IPS DF 6.9 (cell line): Measurements from ENCODE around the gene TRABD.

Experiments used
- DNase-seq: peaks from one replicate; pipeline ENCODE4 v3.0.0-alpha.2; 2013; ENCODE audit warnings: low read depth, low spot score
- H3K27ac ChIP-seq: one replicate; pipeline ENCODE4 v1.5.1; 2013; ENCODE audit warnings: low read length, control low read depth
- H3K27me3 ChIP-seq: 2 replicates; pipeline ENCODE4 v1.6.1; 2013; ENCODE audit warnings: mild to moderate bottlenecking, low read length; ENCODE audit not compliant: control insufficient read depth, insufficient read depth
- H3K36me3 ChIP-seq: 2 replicates; pipeline ENCODE4 v1.6.1; 2013; ENCODE audit warnings: low read length; ENCODE audit not compliant: control insufficient read depth, insufficient read depth
- H3K4me1 ChIP-seq: 2 replicates; pipeline ENCODE4 v1.6.1; 2013; ENCODE audit warnings: low read length; ENCODE audit not compliant: control insufficient read depth, insufficient read depth
- H3K4me3 ChIP-seq: 2 replicates; pipeline ENCODE4 v1.5.1; 2013; ENCODE audit warnings: mild to moderate bottlenecking, low read length
- H3K9me3 ChIP-seq: 2 replicates; pipeline ENCODE4 v1.6.1; 2013; ENCODE audit warnings: low read length, inconsistent platforms; ENCODE audit not compliant: control insufficient read depth, insufficient read depth
- WGBS: extraction: QIAGEN DNeasy Blood & Tissue Kit; methylation state at CpG from one replicate; pipeline ENCODE4 v1.1.7; 2013; ENCODE audit warnings: mixed read lengths, missing lambda C conversion rate; ENCODE audit not compliant: insufficient read length, insufficient coverage; 5-methylcytosine and 5-hydroxymethylcytosine counted together

Gene TRABD

GRCh38 chr22:50190941-50191741, 5.4 kb downstream of the TRABD start:
- Histone ChIP-seq H3K4me3 (no peak overlapping the region), H3K27ac (no peak overlapping the region), H3K4me1 (peaks cover 4% of the 10 kb centered on the region; the same call in 1 of the 2 replicates), H3K36me3 (peaks cover 18% of the 10 kb centered on the region), H3K9me3 (no peaks in the 10 kb centered on the region), H3K27me3 (no peaks in the 10 kb centered on the region)
- WGBS = no CpG with 5 or more reads among the region's 18 CpGs
- no peak for DNase-seq

DNA sequence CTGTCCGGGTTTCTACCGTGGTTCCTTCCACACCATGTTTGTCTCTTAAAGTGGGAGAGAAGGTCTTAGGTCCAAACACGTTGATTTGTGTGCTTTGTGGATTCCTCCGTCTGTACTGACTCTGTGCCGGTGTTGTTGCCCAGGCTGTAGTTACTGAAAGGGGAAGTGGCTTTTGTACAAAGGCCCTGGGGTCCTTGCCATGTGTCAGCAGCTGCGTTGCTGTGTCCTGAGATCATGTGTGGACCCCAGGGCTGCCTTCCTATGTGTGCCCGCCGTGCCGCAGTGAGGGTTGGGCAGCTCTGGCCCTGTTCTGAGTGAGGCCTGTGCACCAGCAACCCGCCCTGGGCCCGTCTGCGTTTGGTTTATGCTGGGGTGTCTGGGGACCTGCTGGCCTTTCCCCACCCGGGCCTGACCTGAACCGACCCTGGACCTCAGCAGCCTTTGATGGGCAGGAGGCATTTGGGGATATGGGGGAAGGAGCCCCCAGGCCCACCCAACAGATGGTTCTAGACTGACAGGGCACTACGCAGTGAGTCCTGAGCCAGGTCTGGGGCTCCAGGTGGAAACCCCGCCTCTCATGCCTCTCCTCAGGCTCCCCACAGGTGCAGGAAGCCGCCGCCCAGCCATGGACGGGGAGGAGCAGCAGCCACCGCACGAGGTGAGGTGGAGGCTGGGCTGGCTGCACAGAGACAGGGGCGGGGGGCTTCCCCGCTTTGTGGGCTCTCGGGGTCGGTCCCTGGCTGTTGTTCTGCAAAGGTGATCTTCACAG, 6.9 kb downstream of the TRABD start:
- no peak for DNase-seq

DNA sequence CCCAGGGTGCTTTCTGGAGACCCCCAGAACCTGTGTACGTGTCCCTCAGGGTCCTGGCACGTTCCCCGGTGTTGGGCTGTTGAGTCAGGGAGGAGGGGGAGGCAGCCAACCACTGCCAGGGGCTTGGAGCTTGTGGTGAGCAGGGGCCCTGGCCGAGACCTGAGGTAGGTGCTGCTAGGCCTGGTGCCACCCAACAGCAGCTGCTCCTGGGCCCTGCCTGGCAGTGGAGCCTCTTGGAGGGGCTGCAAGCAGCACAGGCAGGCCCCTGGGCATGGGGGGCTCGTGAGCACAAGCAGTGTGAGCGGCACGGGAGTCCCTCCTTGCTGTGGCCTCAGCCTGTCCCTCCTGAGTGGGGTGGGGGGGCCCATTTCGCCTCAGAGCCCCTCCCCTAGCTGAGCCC, 7.9 kb downstream of the TRABD start:
- no peak for DNase-seq
- H3K27ac ChIP-seq = no peak overlapping the region
- H3K4me1 ChIP-seq = peaks cover 4% of the 10 kb centered on the region; the same call in 1 of the 2 replicates
- H3K36me3 ChIP-seq = peaks cover 27% of the 10 kb centered on the region
- WGBS = no CpG with 5 or more reads among the region's 8 CpGs
- no peaks in the 10 kb centered on the region for H3K27me3 ChIP-seq
- no peaks in the 10 kb centered on the region for H3K9me3 ChIP-seq
- H3K4me3 ChIP-seq = no peak overlapping the region

More for the DNA sequence above, 6.9 kb downstream of the TRABD start:
- Histone ChIP-seq H3K27me3 (no peaks in the 10 kb centered on the region), H3K4me1 (peaks cover 4% of the 10 kb centered on the region; the same call in 1 of the 2 replicates), H3K36me3 (peaks cover 23% of the 10 kb centered on the region), H3K4me3 (no peak overlapping the region), H3K9me3 (no peaks in the 10 kb centered on the region), H3K27ac (no peak overlapping the region)
- no CpG with 5 or more reads among the region's 25 CpGs for WGBS

DNA sequence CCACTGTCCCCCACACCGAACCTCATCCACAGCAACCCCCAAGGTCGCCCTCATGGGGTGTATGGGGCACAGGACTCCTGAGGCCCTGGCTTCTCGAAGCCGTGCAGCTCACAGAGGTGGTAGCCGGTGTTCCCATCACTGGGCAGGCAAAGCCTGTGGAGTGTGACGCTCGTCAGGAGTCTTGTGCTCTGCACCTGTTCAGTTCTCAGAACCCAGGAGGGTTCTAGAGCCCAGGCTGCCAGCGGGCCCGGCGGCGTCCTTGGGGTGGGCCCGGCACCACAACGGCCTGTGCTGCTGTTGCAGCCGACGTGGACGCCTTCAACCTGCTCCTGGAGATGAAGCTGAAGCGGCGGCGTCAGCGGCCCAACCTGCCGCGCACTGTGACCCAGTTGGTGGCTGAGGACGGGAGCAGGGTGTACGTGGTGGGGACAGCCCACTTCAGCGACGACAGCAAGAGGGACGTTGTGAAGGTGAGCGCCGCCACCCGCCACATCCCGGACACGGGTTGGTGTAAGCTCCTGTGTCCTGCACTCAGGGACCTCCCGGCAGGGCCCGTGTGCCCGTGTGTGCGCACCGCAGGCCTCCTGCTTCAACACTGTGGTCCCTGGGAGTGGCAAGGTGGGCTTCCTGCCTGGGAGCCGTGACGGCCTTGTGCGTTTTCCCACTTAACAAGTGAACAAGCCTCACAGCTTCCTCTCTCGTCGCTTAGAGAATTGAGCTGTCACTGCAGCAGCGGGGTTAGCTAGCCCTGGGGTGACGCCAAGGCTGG, 8.5 kb downstream of the TRABD start:
- no peak overlapping the region for H3K4me3 ChIP-seq
- no CpG with 5 or more reads among the region's 44 CpGs for WGBS
- peaks cover 4% of the 10 kb centered on the region; the same call in 1 of the 2 replicates for H3K4me1 ChIP-seq

DNA sequence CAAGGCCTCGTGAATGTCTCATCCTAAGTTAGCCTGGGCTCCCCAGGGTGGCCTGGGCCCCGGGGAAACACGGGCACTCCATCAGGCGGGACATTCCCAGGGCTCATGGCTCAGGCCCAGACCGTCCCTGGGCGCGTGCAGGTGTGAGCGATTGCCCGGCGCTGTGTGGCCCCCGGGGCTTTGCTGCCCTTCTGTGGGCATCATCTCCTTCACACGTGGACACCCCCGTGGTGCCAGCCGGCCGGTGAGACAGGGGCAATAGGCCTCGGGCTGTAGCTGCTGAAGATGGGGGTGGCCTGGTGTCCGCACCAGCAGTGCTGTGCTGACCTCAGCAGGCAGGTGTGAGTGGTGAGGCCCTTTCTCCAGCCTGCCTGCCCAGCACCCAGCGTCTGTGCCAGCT, 10.5 kb downstream of the TRABD start:
- no peak overlapping the region for H3K4me3 ChIP-seq
- no peaks in the 10 kb centered on the region for H3K27me3 ChIP-seq
- H3K36me3 ChIP-seq = peaks cover 27% of the 10 kb centered on the region
- H3K9me3 ChIP-seq = no peaks in the 10 kb centered on the region
- DNase-seq = no peak
- peaks cover 2% of the 10 kb centered on the region for H3K4me1 ChIP-seq
- no peak overlapping the region for H3K27ac ChIP-seq
- no CpG with 5 or more reads among the region's 18 CpGs for WGBS

More for the DNA sequence above, 8.5 kb downstream of the TRABD start:
- Histone ChIP-seq H3K27me3 (no peaks in the 10 kb centered on the region), H3K27ac (no peak overlapping the region), H3K9me3 (no peaks in the 10 kb centered on the region), H3K36me3 (peaks cover 27% of the 10 kb centered on the region)
- DNase-seq = no peak

DNA sequence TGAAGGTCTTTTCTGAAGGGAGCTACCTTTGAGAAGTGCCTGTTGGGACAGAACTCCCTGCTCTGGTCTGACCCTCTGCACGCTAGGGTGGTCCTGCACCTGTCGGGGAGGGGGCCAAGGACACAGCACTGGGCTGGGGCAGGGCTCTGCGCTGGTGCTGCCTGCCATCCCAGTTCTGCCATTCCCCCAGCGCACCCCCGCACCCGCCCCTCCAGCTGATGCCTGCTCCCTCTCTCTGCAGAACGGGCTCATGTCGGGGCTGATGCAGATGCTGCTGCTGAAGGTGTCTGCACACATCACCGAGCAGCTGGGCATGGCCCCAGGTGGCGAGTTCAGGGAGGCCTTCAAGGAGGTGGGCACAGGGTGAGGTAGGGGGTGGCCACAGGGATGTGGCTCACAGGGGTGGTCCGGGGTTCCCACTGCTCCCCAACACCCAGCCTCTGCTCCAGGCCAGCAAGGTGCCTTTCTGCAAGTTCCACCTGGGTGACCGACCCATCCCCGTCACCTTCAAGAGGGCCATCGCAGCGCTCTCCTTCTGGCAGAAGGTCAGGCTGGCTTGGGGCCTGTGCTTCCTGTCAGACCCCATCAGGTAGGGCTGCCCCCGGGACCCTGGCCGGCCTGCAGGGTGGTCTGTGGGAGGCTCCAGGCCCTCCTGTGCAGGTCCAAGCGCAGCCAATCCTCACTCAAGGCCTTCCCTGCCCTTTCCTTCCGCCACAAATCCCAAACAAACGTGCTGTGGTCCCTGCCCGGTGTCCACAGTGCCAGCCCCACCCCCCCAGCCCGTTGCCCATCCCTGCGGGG, 11.5 kb downstream of the TRABD start:
- Histone ChIP-seq H3K36me3 (peaks cover 27% of the 10 kb centered on the region), H3K27ac (no peak overlapping the region), H3K4me1 (peaks cover 2% of the 10 kb centered on the region), H3K4me3 (no peak overlapping the region), H3K9me3 (no peaks in the 10 kb centered on the region), H3K27me3 (no peaks in the 10 kb centered on the region)
- no CpG with 5 or more reads among the region's 23 CpGs for WGBS
- no peak for DNase-seq

GRCh38 chr22:50197856-50198623, 12.3 kb downstream of the TRABD start:
- Histone ChIP-seq H3K4me3 (no peak overlapping the region), H3K27me3 (no peaks in the 10 kb centered on the region), H3K36me3 (peaks cover 27% of the 10 kb centered on the region), H3K9me3 (no peaks in the 10 kb centered on the region), H3K4me1 (peaks cover 2% of the 10 kb centered on the region), H3K27ac (no peak overlapping the region)
- WGBS = no CpG with 5 or more reads among the region's 61 CpGs
- no peak for DNase-seq

DNA sequence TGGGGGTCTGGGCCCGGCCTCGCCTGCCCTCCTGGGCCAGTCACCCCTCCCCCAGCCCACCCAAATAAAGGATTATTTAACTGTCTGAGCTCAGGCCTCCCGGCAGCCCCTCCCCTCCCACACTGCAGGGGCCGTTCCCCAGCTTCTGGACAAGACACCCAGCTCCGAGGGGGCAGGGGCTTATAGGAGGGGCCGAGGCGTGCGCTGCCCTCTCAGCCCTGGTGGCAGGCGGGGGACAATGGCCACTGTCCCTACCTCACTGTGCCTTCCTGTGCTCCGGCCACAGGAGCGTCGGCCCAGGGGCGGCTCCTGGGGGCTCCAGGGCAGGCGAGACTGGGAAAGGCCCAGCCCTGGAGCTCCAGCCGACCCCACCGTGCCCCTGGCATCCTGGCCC, 12.9 kb downstream of the TRABD start:
- WGBS = no CpG with 5 or more reads among the region's 16 CpGs
- peaks cover 2% of the 10 kb centered on the region; the same call in 1 of the 2 replicates for H3K4me1 ChIP-seq
- no peaks in the 10 kb centered on the region for H3K9me3 ChIP-seq
- peaks cover 22% of the 10 kb centered on the region for H3K36me3 ChIP-seq
- H3K27me3 ChIP-seq = no peaks in the 10 kb centered on the region
- H3K27ac ChIP-seq = no peak overlapping the region
- DNase-seq = no peak
- H3K4me3 ChIP-seq = no peak overlapping the region

GRCh38 chr22:50199251-50199721, 13.6 kb downstream of the TRABD start:
- H3K4me3 ChIP-seq = no peak overlapping the region; the same call in 1 of the 2 replicates
- DNase-seq = no peak
- no peaks in the 10 kb centered on the region for H3K9me3 ChIP-seq
- H3K4me1 ChIP-seq = peaks cover 2% of the 10 kb centered on the region; the same call in 1 of the 2 replicates
- no CpG with 5 or more reads among the region's 18 CpGs for WGBS
- H3K36me3 ChIP-seq = peaks cover 15% of the 10 kb centered on the region
- no peak overlapping the region for H3K27ac ChIP-seq
- H3K27me3 ChIP-seq = no peaks in the 10 kb centered on the region
